H1 (cell line): ENCODE results near the gene NMRAL1. TPM values are rescaled to one million over a fixed set of nuclear protein-coding genes. Genes with fewer than 3 reads are reported as not detected.

ENCODE experiments used
- BACH1 ChIP-seq: IDR thresholded peaks from 2 replicates; pipeline ENCODE4 v1.6.1; 2012; ENCODE audit warnings: low read length, improper control_type of control experiment
- CEBPB ChIP-seq: IDR thresholded peaks from 2 replicates; pipeline ENCODE4 v1.6.1; 2012; ENCODE audit warnings: low read depth, low read length
- TAF1 ChIP-seq: IDR thresholded peaks from 2 replicates; pipeline ENCODE4 v1.6.1; 2011; ENCODE audit warnings: mild to moderate bottlenecking, low read depth, low read length
- polyA plus RNA-seq, 7 experiments: library from polyadenylated mRNA; depleted of rRNA in 3 of 7; stranded (reverse) in 5 of 7; unstranded in 2 of 7; fragments of >200 nt in 5 of 7; fragments of 200-250 nt in 2 of 7; gene quantifications; 1 replicate in 5 of 7; 2 replicates in 1 of 7; 4 replicates in 1 of 7; pipeline versions ENCODE4 v1.2.1 to v1.2.3, GENCODE V29; 2011 to 2013; ENCODE audit warnings: missing spikeins in 2 of 7, mixed read lengths in 2 of 7
- total RNA-seq: library from RNA; stranded (reverse); fragmentation: NEBNext Ultra II Directional; extraction: Animal tissue kit (Norgen Biotek cat#: 25700); gene quantifications from 2 replicates; pipeline ENCODE4 v1.2.1, GENCODE V29; 2021
- TF ChIP-seq, protein P1 (sequence below): IDR thresholded peaks from 2 replicates; pipeline ENCODE4 v1.6.1; 2012; ENCODE audit warnings: low read length, inconsistent platforms
- TF ChIP-seq, protein P2 (sequence below), 3 experiments: IDR thresholded peaks; 1 replicate in 2 of 3; 2 replicates in 1 of 3; pipeline versions ENCODE4 v1.5.1 to v1.6.1; 2011; ENCODE audit warnings: low read length in 3 of 3, mild to moderate bottlenecking in 3 of 3, inconsistent platforms in 2 of 3, low read depth in 1 of 3, moderate library complexity in 1 of 3; ENCODE audit not compliant: insufficient read depth in 1 of 3; ENCODE audit errors: control extremely low read depth in 1 of 3

The NMRAL1 gene
- total and polyA plus RNA-seq, 2 of the 8 experiments (the other 6 are each of a cell fraction or from before 2014, with no cell fraction given), result 66.8 to 143 TPM

DNA sequence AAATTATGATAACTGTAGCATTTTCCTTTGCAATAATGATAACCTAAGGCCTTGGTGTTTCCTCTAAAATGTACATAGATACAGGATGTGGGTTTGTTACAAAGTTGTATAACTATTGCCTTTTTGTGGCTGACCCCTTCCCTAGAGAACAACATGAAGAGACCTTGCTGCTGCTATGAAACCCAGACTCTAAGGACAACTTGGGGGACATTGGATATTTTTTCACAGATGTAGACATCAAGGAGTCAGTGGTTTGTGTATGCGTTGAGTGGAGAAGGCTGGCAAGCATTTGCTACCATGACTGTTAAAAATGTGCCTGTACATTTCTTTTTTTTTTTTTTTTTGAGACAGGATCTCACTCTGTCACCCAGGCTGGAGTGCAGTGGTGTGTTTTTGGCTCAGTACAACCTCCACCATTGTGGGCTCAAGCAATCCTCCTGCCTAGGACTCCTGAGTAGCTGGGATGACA is 14.1 kb upstream of the NMRAL1 start (continued):
- TF ChIP-seq, protein P1, sequence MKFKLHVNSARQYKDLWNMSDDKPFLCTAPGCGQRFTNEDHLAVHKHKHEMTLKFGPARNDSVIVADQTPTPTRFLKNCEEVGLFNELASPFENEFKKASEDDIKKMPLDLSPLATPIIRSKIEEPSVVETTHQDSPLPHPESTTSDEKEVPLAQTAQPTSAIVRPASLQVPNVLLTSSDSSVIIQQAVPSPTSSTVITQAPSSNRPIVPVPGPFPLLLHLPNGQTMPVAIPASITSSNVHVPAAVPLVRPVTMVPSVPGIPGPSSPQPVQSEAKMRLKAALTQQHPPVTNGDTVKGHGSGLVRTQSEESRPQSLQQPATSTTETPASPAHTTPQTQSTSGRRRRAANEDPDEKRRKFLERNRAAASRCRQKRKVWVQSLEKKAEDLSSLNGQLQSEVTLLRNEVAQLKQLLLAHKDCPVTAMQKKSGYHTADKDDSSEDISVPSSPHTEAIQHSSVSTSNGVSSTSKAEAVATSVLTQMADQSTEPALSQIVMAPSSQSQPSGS, result no peak
- TF ChIP-seq TAF1 (no peak), BACH1 (no peak), CEBPB (no peak)
- TF ChIP-seq, protein P2, sequence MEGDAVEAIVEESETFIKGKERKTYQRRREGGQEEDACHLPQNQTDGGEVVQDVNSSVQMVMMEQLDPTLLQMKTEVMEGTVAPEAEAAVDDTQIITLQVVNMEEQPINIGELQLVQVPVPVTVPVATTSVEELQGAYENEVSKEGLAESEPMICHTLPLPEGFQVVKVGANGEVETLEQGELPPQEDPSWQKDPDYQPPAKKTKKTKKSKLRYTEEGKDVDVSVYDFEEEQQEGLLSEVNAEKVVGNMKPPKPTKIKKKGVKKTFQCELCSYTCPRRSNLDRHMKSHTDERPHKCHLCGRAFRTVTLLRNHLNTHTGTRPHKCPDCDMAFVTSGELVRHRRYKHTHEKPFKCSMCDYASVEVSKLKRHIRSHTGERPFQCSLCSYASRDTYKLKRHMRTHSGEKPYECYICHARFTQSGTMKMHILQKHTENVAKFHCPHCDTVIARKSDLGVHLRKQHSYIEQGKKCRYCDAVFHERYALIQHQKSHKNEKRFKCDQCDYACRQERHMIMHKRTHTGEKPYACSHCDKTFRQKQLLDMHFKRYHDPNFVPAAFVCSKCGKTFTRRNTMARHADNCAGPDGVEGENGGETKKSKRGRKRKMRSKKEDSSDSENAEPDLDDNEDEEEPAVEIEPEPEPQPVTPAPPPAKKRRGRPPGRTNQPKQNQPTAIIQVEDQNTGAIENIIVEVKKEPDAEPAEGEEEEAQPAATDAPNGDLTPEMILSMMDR (IDR thresholded peaks at IDR 0.05; ENCODE audit: control extremely low read depth in 1 of 3, insufficient read depth in 1 of 3, low read depth in 1 of 3, low read length in 3 of 3), result no peak
